Kidney capillary endothelial cell (primary cell): ENCODE data around the gene PML.

Experiments used
- DNase-seq: peaks from one replicate; pipeline ENCODE4 v3.0.0-alpha.2; 2018; ENCODE audit warnings: low spot score

PML gene

GRCh38 chr15:74008901-74009300 is 14.4 kb downstream of the PML start:
- no peak for DNase-seq

- peak; percentile 10 for DNase-seq
Observed at GRCh38 chr15:74010929-74011540, 16.5 kb downstream of the PML start.

GRCh38 chr15:74011610-74012009 is 17.1 kb downstream of the PML start:
- DNase-seq: peak; percentile 39

- no peak for DNase-seq
Observed at GRCh38 chr15:74013374-74013894, 18.9 kb downstream of the PML start.

- DNase-seq: no peak
Observed at GRCh38 chr15:74019734-74020133, 25.2 kb downstream of the PML start.

- no peak for DNase-seq
Observed at GRCh38 chr15:74022706-74023470, 28.4 kb downstream of the PML start.

GRCh38 chr15:74024687-74025086 is 30.2 kb downstream of the PML start:
- no peak for DNase-seq

GRCh38 chr15:74025436-74025835 is 30.9 kb downstream of the PML start:
- DNase-seq: peak; percentile 62

- no peak for DNase-seq
Observed at GRCh38 chr15:74027688-74028087, 33.2 kb downstream of the PML start.

GRCh38 chr15:74028646-74029045 is 34.1 kb downstream of the PML start:
- no peak for DNase-seq

- no peak for DNase-seq
Observed at GRCh38 chr15:74032046-74032445, 37.5 kb downstream of the PML start.

- no peak for DNase-seq
Observed at GRCh38 chr15:74032606-74033561, 38.4 kb downstream of the PML start.

- no peak for DNase-seq
Observed at GRCh38 chr15:74034206-74034755, 39.8 kb downstream of the PML start.

- no peak for DNase-seq
Observed at GRCh38 chr15:74035121-74036017, 40.9 kb downstream of the PML start.

GRCh38 chr15:74036271-74037170 is 42.0 kb downstream of the PML start:
- peak; percentile 35 for DNase-seq

- DNase-seq: no peak
Observed at GRCh38 chr15:74037171-74038117, 42.9 kb downstream of the PML start.

- DNase-seq: no peak
Observed at GRCh38 chr15:74038707-74039655, 44.5 kb downstream of the PML start.

- DNase-seq: no peak
Observed at GRCh38 chr15:74039656-74040010, 45.1 kb downstream of the PML start.
